HCT116 (cell line): ENCODE data around the gene ZNF333. TPM values are rescaled to one million over a fixed set of nuclear protein-coding genes. Genes with fewer than 3 reads are reported as not detected.

ENCODE experiments used
- ATAC-seq: fragments of 200-7000 bp; cut with Tn5 transposase; 2 replicates; pipeline ENCODE4 v1.9.1; 2020; ENCODE audit warnings: mild to moderate bottlenecking, moderate library complexity
- BruUV-seq: library from RNA; stranded (reverse); fragments of 400-500 nt; replicated peaks from 2 replicates; lab custom pipeline; 2021; lab: Mats Ljungman, UMichigan
- CTCF ChIA-PET: fragments of 300-600 bp; sonication (Branson Sonifier 250); formaldehyde crosslinking; loops from one replicate; lab custom pipeline; 2021; ENCODE audit warnings: antibody characterized with exemption; lab: Charles Lee
- POLR2A ChIA-PET: fragments of 300-600, 350-600 bp; sonication (Branson Sonifier 250); formaldehyde crosslinking; loops from one replicate; lab custom pipeline; 2021; ENCODE audit warnings: antibody characterized with exemption; lab: Charles Lee
- RAD21 ChIA-PET, 2 experiments: fragments of 300-600 bp; sonication (Branson Sonifier 250); formaldehyde crosslinking; loops; one replicate each; lab custom pipeline; 2023; ENCODE audit warnings: low total read pairs in 2 of 2; ENCODE audit not compliant: uncharacterized antibody in 2 of 2, unreplicated experiment in 2 of 2, low non-redundant PET in 1 of 2; lab: Charles Lee
- DNase-seq: peaks from one replicate; pipeline ENCODE4 v3.0.0-alpha.2; 2010; ENCODE audit warnings: low read depth, low spot score
- H2AFZ ChIP-seq: fragments of 200-600 bp; shearing (Covaris generic), sonication (generic); 2 replicates; pipeline ENCODE4 v1.6.1; 2017; ENCODE audit warnings: low read depth, mixed run types, mixed read lengths, antibody characterized with exemption, low read length; ENCODE audit not compliant: poor library complexity, severe bottlenecking
- H3K27ac ChIP-seq: 2 replicates; pipeline ENCODE4 v1.5.1; 2012; ENCODE audit warnings: low read depth, low read length
- H3K27me3 ChIP-seq: fragments of 200-600 bp; sonication (generic); 2 replicates; pipeline ENCODE4 v1.6.1; 2016; ENCODE audit warnings: mixed run types, low read length, mixed read lengths; ENCODE audit not compliant: insufficient read depth
- H3K36me3 ChIP-seq, 2 experiments: fragments of 200-500 bp in 1 of 2; fragments of 200-600 bp in 1 of 2; sonication (Bioruptor generic) in 1 of 2; sonication (generic) in 1 of 2; 2 replicates each; pipeline versions ENCODE4 v1.5.1 to v1.6.1; 2014 to 2016; ENCODE audit warnings: low read length in 2 of 2, inconsistent platforms in 1 of 2, mixed read lengths in 1 of 2, mixed run types in 1 of 2; ENCODE audit not compliant: insufficient read depth in 2 of 2, control insufficient read depth in 1 of 2
- H3K4me1 ChIP-seq, 2 experiments: fragments of 200-600 bp in 1 of 2; sonication (generic) in 1 of 2; 2 replicates each; pipeline versions ENCODE4 v1.5.1 to v1.6.1; 2012 to 2017; ENCODE audit warnings: low read length in 2 of 2, inconsistent platforms in 1 of 2, mild to moderate bottlenecking in 1 of 2, mixed read lengths in 1 of 2, mixed run types in 1 of 2, moderate library complexity in 1 of 2; ENCODE audit not compliant: insufficient read depth in 2 of 2, control insufficient read depth in 1 of 2
- H3K4me2 ChIP-seq: fragments of 200-600 bp; sonication (generic); 2 replicates; pipeline ENCODE4 v1.6.1; 2017; ENCODE audit warnings: mixed run types, low read length, mixed read lengths
- H3K4me3 ChIP-seq, 2 experiments: fragments of 200-600 bp in 1 of 2; sonication (generic) in 1 of 2; replicated peaks in 1 of 2; 2 replicates each; pipeline ENCODE4 v1.5.1; 2011 to 2016; ENCODE audit warnings: low read length in 2 of 2, control low read depth in 1 of 2, low read depth in 1 of 2, mild to moderate bottlenecking in 1 of 2, mixed read lengths in 1 of 2, mixed run types in 1 of 2
- H3K79me2 ChIP-seq: fragments of 200-600 bp; sonication (generic); 2 replicates; pipeline ENCODE4 v1.6.1; 2017; ENCODE audit warnings: mild to moderate bottlenecking, mixed run types, low read length, moderate library complexity, mixed read lengths; ENCODE audit not compliant: insufficient read depth
- H3K9ac ChIP-seq: fragments of 200-600 bp; sonication (generic); 2 replicates; pipeline ENCODE4 v1.6.1; 2016; ENCODE audit warnings: low read length, mixed read lengths
- H3K9me2 ChIP-seq: fragments of 200-600 bp; sonication (generic), shearing (Covaris generic); 2 replicates; pipeline ENCODE4 v1.6.1; 2017; ENCODE audit warnings: mixed run types, mild to moderate bottlenecking, moderate library complexity; ENCODE audit not compliant: insufficient read depth
- H3K9me3 ChIP-seq, 2 experiments: fragments of 200-500 bp in 1 of 2; fragments of 200-600 bp in 1 of 2; sonication (Bioruptor generic) in 1 of 2; sonication (generic) in 1 of 2; 2 replicates each; pipeline ENCODE4 v1.6.1; 2014 to 2017; ENCODE audit warnings: low read length in 2 of 2, mixed read lengths in 2 of 2, inconsistent platforms in 1 of 2, low read depth in 1 of 2, mild to moderate bottlenecking in 1 of 2, mixed run types in 1 of 2, moderate library complexity in 1 of 2; ENCODE audit not compliant: control insufficient read depth in 1 of 2, insufficient read depth in 1 of 2
- H4K20me1 ChIP-seq: fragments of 200-600 bp; sonication (generic), shearing (Covaris generic); 2 replicates; pipeline ENCODE4 v1.6.1; 2017; ENCODE audit warnings: mixed run types, mild to moderate bottlenecking, moderate library complexity; ENCODE audit not compliant: insufficient read depth
- EGR1 ChIP-seq: IDR thresholded peaks from 2 replicates; pipeline ENCODE4 v1.6.1; 2012; ENCODE audit warnings: low read depth
- ELF1 ChIP-seq: IDR thresholded peaks from 2 replicates; pipeline ENCODE4 v1.6.1; 2012; ENCODE audit warnings: low read depth, borderline replicate concordance
- EZH2phosphoT487 ChIP-seq: fragments of 200-600 bp; IDR thresholded peaks from 2 replicates; pipeline ENCODE4 v1.6.1; 2018; ENCODE audit warnings: antibody characterized with exemption, borderline replicate concordance
- POLR2A ChIP-seq: IDR thresholded peaks from 2 replicates; pipeline ENCODE4 v1.7.0; 2011; ENCODE audit warnings: borderline replicate concordance; ENCODE audit not compliant: insufficient read depth, insufficient read length; ENCODE audit errors: extremely low read depth
- POLR2AphosphoS5 ChIP-seq: IDR thresholded peaks from 2 replicates; pipeline ENCODE4 v1.6.1; 2011; ENCODE audit warnings: mild to moderate bottlenecking, low read depth, low read length, moderate library complexity
- REST ChIP-seq: IDR thresholded peaks from 2 replicates; pipeline ENCODE4 v1.6.1; 2012; ENCODE audit warnings: low read depth
- SRF ChIP-seq: IDR thresholded peaks from 2 replicates; pipeline ENCODE4 v1.6.1; 2012; ENCODE audit warnings: low read depth
- ZBTB33 ChIP-seq: IDR thresholded peaks from 2 replicates; pipeline ENCODE4 v1.6.1; 2011; ENCODE audit warnings: mild to moderate bottlenecking, low read length, moderate library complexity; ENCODE audit not compliant: insufficient replicate concordance; ENCODE audit errors: extremely low read depth
- intact Hi-C: fragments of 100-400 bp; cut with micrococcal nuclease; formaldehyde crosslinking; loops from 2 replicates; pipeline ENCODE4 v1.10.0; 2022
- total RNA-seq: library from RNA; stranded (reverse); gene quantifications from one replicate; pipeline ENCODE4 v1.2.1, GENCODE V29; 2021; ENCODE audit not compliant: unreplicated experiment

The ZNF333 gene
- total RNA-seq, 1 experiment from 2014 or later = 9.2 TPM

GRCh38 chr19:14763497-14764145, 73.8 kb downstream of the ZNF333 start:
- Histone ChIP-seq H3K27me3 (no peaks in the 10 kb centered on the region), H3K4me3 (no peak overlapping the region), H2AFZ (no peak overlapping the region), H3K79me2 (no peaks in the 10 kb centered on the region), H3K4me2 (no peak overlapping the region), H3K9ac (no peak overlapping the region), H3K9me3 (no peaks in the 10 kb centered on the region), H3K9me2 (no peaks in the 10 kb centered on the region), H3K4me1 (no peaks in the 10 kb centered on the region)
- RAD21 ChIA-PET = no interaction called here
- BruUV-seq = no TSS peak
- intact Hi-C loops = no loop called here
- POLR2A ChIA-PET = interaction anchor here (1.3 kb wide), 1 partner anchor 13 kb away, joined by 3 read pairs; no protein-coding TSS in a partner anchor
- no peak for DNase-seq
- CTCF ChIA-PET = no interaction called here
- TF ChIP-seq REST = no peak
- no peak for TF ChIP-seq SRF
- TF ChIP-seq POLR2A = no peak
- no peak for TF ChIP-seq POLR2AphosphoS5
- TF ChIP-seq ELF1 = no peak
- no peak for TF ChIP-seq EZH2phosphoT487
- no peak for TF ChIP-seq EGR1
- TF ChIP-seq ZBTB33 = no peak
- TF ChIP-seq, all 23 proteins: peak for 0
- Histone ChIP-seq H3K36me3 (peaks cover 0 to 8% of the 10 kb centered on the region in 2 experiments; a peak in 2 of 4 replicates), H3K27ac (no peak overlapping the region), H4K20me1 (no peaks in the 10 kb centered on the region)
- no peak for ATAC-seq
